HG03066 (cell line): ENCODE measurements around the gene PRDM16.

Source experiments
- ATAC-seq: cut with Tn5 transposase; IDR thresholded peaks from one replicate; pipeline ENCODE4 v1.9.1; 2021; ENCODE audit warnings: low read depth; ENCODE audit not compliant: unreplicated experiment

PRDM16 gene

DNA sequence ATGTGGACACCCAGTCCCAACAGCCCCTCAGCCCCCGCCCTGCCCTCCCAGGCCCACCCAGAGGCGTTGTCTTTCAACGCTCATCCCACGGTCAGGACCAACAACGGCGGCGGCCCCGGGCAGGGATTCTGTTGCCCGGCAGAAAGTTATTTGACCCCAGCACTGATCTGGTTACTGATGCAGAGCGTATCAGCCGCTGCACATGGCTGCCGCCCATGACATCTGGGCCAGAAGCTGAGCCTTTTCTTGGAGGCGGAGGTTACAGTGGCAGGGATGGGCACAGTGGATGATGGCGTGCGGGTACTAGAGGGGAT is 258.3 kb downstream of the PRDM16 start:
- ATAC-seq = no peak

- ATAC-seq = no peak
These were observed 259.1 kb downstream of the PRDM16 start for GRCh38 chr1:3327936-3328590.

DNA sequence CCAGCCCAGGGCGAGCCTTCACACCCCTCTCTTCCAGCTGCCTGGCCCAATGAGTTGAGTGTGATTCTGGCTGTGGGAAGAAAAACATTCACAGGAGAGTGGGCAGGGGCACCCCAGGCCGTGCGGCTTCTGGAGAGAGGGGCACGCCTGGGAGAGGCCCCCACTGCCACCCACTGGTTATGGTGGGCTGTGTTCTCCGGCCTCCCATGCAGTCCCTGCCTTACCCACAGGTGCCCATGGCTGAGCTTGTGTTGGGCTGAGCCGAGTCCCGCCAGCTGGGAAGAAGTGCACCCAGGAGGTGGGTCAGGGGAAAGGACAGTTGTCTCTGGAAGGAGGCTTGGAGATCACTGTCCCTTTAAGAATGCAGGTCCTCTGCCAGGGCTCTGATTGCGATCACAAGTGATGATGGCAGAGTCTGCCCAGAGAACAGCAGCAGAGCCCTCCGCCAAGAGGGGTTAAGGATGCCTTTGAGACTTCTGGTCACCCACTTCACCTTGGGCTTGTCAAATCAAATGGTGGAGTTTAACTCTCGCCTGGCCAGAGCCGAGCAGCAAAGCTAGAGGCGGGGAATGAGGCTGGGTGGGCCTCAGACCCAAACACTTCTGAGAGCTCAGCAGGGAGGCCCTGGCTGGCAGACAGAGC is 260.8 kb downstream of the PRDM16 start:
- no peak for ATAC-seq

DNA sequence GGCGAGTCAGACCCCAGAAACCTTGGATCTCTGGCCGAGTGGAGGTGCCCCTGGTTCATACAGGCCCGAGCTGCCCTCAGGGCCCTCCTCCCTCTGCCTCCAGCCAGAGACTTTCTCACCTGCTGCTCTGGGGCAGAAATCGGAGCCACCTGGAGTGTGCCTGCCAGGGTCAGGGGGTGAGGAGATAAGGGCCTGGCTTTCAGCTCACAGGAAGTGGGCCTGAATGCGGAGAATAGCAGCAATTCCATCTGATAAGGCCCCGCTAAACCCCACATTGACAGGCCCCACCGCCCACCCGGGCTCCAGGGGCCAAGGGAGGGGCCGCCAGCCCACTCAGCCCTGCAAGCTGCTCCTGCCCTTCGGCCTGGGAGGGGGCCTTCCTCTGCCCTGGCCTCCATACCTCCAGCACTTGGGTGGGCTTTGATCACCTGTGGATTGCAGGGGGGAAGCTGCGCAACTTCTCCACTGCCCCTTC is 261.8 kb downstream of the PRDM16 start:
- no peak for ATAC-seq

DNA sequence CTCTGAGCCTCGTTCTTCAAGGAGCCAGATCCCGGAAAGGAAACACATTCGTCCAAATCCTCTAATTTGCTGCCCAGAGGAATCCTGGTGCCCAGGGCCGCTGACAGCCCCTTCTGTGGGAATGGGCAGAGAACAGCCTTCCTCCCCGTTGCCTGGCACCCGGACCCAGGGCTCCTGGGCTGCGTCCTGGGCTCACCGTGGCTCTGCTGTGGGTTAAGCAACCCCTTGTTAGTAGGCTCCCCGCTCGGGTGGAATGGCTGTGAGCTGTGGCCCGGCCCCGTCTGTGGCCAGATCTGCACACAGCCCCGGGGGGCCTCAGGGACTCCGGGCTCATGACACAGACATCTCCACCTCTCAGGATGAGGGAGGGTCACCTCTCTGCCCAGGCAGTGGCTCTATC is 262.6 kb downstream of the PRDM16 start:
- no peak for ATAC-seq

DNA sequence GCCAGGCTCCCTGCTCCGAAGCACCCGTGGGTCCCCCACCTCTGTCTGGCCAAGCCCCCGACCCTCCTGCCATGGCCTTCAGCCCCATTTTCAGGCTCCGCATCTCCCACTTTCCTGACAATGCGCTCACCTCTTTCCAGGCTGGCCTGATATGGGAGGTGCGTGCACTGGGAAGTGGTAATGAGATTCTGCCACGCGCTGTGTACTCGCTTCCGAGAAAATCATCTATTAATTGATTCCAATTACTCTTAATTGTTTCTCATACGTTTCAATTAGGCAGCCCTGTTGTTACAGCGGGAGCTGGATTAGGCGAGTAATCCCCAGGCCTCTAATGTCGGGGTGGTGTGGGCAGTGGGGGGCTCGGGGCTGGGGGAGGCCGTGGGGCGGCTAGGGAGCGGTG is 263.0 kb downstream of the PRDM16 start:
- ATAC-seq = no peak

GRCh38 chr1:3332662-3333061 is 263.7 kb downstream of the PRDM16 start:
- no peak for ATAC-seq

GRCh38 chr1:3333903-3334302 is 264.9 kb downstream of the PRDM16 start:
- no peak for ATAC-seq

DNA sequence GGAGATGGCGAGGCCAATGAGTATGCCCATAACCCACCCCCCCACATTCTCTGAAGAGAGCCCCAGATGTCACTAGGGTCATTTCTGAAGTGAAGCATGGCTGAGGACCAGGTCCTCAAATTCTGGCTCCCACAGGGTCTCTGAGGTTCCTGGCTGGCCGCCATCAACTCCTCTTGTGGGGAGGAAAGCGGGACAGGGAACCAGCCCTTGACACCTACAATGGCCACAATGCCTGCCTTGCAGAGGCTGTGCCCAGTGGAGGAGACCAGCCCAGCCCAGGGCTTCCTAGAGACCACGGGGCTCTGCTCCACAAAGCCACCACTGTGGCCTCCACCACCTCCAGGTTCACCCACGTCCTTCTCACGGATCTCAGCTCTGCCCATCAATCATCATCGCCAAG is 265.4 kb downstream of the PRDM16 start:
- ATAC-seq = no peak

GRCh38 chr1:3335754-3336640 is 267.0 kb downstream of the PRDM16 start:
- no peak for ATAC-seq

GRCh38 chr1:3336641-3337630 is 267.9 kb downstream of the PRDM16 start:
- ATAC-seq = no peak

DNA sequence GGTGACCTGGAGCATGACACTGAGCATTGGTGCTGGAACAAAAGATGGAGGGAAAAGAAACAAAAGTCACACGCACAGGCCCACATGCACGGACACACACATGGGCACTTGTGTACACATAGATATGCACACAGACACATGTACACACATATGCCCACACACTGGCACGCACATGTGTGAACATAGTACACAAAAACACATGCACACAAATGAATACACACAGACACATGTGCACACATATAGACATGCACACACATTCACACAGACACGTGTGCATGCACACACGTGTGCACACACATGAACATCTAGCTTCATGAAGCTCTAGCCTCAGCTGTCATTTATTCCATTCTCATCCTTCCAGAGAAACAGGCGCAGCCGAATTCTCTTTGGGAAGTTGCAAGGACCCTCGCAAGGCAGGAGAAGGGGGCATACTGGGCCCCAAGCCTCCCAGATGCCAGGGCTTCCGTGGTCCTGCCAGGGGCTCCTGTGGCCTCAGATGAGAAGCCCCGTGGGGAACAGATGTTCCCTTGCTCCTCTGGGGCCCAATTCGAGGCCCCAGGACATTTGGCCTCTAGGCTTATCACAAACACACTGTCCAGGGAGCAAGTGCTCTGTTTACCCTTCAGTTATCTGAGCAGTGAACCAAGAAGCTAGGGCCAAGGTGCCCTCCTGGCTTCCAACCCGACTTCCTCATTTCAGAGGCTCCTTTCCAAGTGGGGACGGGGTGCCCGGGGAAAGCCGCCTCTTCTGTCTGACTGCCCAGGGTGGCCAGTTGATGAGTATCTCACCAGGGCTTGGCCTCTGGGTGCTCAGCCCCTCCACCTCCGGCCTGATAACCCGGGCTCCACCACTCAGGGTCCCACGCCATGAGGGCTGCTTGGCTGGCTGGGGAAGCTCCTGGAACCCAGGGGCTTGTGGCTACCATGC is 269.1 kb downstream of the PRDM16 start:
- ATAC-seq = no peak

GRCh38 chr1:3338725-3339070 is 269.7 kb downstream of the PRDM16 start:
- no peak for ATAC-seq

DNA sequence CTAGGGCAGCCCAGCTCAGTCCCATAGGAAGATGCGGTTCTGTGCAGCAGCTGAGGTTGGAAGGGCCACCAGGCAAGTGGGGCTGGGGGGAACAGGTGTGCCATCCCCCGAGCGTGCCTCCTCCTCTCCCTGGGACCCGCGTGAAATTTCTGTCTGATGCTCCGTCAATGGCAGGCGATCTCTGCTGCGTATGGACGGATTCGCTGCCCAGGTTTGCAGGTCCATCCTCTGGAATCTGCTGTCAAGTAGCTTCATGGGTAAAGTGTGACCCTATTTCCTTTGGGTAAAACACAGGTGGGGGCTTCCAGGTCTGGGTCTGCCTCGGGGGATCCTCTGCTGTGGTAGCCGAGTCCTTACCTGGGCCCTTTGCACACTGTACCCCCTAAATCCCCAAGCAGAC is 270.9 kb downstream of the PRDM16 start:
- no peak for ATAC-seq

DNA sequence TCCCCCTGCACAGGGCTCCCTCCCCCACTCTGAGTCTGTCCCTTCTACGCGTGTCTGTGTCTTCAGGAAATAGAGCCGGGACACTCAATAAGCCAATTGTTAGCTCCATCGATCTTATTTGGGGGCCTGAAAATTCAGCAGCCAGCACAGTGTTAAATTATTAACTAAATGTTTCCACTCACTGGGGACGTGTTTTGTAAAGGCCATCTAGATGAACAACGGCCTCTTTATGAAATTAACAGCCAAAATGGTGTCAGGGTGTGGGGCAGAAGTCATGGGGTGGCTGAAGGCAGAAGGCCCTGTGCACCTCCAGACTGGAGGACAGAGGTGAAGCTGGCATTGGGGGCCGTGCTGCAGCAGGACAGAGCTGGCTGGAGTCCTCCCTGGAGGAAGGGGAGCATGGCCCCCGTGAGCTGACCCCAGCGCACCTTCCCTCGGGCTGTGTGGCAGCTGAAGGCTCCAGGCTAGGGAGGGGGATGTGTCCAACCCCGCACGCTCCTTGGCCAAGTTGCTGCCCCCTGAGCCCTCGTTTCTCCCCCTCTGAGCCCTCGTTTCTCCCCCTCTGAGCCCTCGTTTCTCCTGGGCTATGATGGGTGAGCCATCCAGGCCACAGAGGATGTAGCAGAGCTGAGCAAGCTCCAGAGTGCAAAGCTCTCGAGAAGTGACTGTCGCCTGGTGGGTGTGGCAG is 271.7 kb downstream of the PRDM16 start:
- no peak for ATAC-seq

DNA sequence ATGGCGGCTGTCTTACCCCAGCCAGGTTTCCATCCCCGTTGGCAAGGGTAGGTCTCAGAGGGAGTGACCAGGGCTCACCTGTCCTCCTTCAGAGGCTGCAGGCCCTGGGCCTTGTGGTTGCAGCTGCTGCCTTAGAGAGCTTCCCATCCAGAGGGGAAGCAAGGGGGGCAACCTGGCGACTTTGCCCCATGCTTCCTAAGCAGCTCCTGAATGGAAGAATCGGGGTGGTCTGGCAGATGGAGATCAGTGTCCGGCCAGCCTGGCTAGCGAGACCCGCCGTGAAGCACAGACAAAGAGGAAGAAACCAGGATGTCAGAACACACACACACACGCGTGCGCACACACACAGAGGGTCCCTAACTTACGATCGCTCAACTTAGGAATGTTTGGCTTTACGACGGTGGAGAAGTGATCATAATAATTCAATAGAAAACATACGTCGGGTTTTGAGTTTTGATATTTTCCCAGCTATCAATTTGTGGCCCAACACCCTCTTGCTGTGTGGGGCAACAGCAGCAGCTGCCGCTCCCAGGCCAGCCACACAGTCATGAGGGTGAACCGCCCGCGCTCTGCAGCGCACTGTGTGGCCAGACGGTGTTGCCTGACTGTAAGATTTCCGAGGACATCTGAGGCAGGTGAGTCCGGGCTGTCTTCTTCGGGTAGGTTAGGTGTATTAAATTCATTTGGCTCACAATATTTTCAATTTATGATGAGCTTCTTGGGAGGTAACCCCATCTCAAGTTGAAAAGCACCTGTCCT is 272.4 kb downstream of the PRDM16 start:
- ATAC-seq = no peak

- ATAC-seq = no peak
These were observed 274.0 kb downstream of the PRDM16 start for GRCh38 chr1:3342960-3343359.

DNA sequence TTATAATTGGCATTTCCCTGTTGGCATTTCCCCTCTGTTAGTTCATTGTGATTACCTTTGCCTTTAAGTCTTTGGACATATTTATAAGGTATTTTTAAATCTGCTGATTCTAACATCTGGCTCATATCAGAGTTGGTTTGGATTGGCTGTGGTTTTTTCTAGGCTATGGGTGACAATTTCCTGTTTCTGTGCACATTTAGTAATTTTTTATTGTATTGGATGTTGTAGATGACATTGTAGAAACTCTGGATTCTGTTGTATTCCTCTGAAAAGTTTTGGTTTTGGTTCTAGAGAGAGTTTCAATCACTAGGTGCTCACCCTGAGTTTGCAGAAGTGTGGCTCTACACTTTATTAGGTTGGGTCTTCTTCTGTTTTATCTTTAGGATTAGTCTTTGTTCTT is 275.4 kb downstream of the PRDM16 start:
- no peak for ATAC-seq
